Stimulated activated CD4-positive, alpha-beta T cell treated with anti-CD3 and anti-CD28 coated beads, Interleukin-2, amount 100 ng/mL, for 4 hours (primary cell): ENCODE measurements around the gene SLC25A45.

Source experiments
- DNase-seq: peaks from one replicate; pipeline ENCODE4 v3.0.0-alpha.2; 2020; ENCODE audit warnings: low read depth

SLC25A45 gene

DNA sequence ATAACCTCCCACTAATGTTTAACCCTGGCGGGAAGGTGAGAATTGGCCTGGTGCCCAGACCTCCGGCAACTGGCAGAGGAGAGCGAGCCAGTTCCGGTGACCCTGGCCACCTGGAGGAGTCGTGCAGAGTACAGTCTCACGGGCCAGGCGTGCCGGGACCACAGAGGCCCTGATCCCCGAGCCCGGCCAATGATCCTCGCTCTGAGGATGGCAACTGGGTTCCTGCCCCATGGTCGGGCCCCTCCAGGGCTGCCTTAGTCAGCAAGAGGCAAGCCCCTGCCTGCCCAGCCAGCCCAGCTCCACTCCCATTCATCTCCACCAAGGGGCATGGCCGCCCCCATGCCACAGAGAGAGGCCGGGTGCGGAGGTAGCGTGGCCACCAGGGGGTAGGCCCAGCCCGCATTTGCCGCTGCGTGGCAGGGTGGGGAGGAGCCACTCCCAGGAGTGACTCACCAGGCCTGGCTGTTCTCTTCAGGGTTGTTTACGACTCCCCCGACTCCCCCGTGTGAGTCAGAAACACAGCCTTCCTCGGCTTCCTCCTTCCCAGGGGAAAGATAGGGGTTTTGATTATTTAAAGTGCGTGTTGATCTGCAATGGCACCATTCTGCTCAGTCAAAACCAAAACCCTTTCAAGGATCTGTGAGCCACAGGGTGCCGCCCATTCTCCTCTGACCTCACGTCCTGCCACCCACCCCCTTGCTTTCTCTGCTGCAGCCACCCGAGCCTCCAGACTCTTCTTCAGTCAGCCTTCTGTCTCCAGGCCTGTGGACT is at the start of gene SLC25A45:
TSS of gene SLC25A45 (minus strand) at position 614 of the 771 bp plus-strand sequence. CDS start 695 bp downstream, outside the sequence.
- peak; percentile 91 for DNase-seq

GRCh38 chr11:65431451-65432099 is 49.1 kb upstream of the SLC25A45 start:
- DNase-seq: no peak

- no peak for DNase-seq
Measured at GRCh38 chr11:65430406-65431217, 48.2 kb upstream of the SLC25A45 start.

GRCh38 chr11:65429724-65430405 is 47.4 kb upstream of the SLC25A45 start:
- DNase-seq: no peak

- DNase-seq: no peak
Measured at GRCh38 chr11:65429068-65429681, 46.7 kb upstream of the SLC25A45 start.

DNA sequence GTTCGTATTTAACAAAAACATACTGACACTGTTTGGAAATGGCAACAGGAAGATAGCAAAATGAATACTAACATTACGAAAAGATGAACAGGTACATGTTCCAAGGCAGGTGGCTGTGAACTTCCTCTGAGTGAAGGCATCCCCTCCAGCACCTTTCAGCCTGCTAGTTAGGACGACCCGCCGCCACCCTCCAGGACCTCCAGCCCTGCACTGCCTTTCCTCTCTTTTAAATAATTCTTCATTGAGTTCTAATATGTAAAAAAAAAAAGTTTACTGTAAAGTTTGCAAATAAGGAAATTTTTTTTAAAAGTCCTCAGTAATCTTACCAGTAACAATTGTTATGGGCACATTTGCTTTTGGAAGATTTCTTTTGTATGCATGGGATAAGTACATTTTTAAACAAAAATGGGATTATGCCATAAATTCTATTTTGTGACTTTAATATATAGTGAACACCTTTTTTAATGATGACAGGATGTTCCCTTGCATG is 46.2 kb upstream of the SLC25A45 start:
- no peak for DNase-seq

GRCh38 chr11:65427691-65428577 is 45.5 kb upstream of the SLC25A45 start:
- no peak for DNase-seq

GRCh38 chr11:65426839-65427690 is 44.6 kb upstream of the SLC25A45 start:
- DNase-seq: no peak

GRCh38 chr11:65425971-65426838 is 43.8 kb upstream of the SLC25A45 start:
- no peak for DNase-seq

- DNase-seq: peak; percentile 84
Measured at GRCh38 chr11:65425105-65425970, 42.9 kb upstream of the SLC25A45 start.

GRCh38 chr11:65424205-65425104 is 42.0 kb upstream of the SLC25A45 start:
- peak; percentile 59 for DNase-seq

- no peak for DNase-seq
Measured at GRCh38 chr11:65423516-65424204, 41.2 kb upstream of the SLC25A45 start.

GRCh38 chr11:65422633-65423515 is 40.4 kb upstream of the SLC25A45 start, which contains the start of gene NEAT1:
Gene NEAT1 (plus strand): TSS chr11:65422798.
- peak; percentile 79 for DNase-seq

- DNase-seq: peak; percentile 88
Measured at GRCh38 chr11:65421794-65422632, 39.6 kb upstream of the SLC25A45 start.
